GM18519 (cell line): ENCODE measurements around the gene FGD1.
"Not testable (repeated sequence)": the region's sequence is repeated elsewhere in the genome, so short reads cannot be mapped to it uniquely, and the experiment has no call there.

Source experiments
- ATAC-seq: cut with Tn5 transposase; IDR thresholded peaks from one replicate; pipeline ENCODE4 v1.9.1; 2021; ENCODE audit warnings: mild to moderate bottlenecking, moderate library complexity; ENCODE audit not compliant: unreplicated experiment, low FRiP score

The FGD1 gene

DNA sequence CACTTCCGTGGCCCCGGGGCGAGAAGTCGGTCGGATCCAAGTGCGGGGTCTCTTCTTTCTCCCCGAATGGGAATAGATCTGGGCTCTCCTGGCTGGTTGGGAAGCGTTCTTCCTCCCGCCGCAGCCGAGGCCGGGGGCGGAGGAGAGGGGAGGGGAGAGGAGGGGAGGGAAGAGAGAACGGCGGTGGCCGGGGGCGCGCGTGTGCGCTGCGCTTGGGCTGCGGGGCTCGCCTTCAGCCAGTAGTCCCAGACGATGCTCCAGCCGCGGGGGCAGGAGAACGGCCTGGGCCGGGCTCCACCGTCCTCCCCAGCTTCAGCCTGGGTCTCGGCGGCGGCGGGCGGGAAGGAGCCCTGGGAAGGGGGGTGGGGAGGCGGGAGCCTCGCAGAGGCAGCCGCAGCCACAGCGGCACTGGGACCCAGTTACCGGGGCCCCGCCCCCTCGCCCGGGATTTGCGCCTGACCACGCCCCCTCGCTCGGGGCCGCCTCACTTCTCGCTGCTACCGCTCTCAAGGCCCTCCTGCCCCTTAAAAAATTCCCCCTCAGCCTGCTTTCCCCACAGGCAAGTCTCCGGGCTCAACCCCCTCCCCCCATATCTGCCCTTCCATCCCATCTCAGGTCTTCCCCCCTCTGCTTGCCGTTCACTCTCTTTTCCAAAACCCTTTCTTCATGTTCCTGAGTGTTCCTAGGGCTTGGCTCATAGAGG is at the start of gene FGD1:
Gene FGD1 (minus strand): TSS at position 421 of the 703 bp plus-strand sequence. CDS start 802 bp downstream, outside the sequence.
- ATAC-seq: no peak

DNA sequence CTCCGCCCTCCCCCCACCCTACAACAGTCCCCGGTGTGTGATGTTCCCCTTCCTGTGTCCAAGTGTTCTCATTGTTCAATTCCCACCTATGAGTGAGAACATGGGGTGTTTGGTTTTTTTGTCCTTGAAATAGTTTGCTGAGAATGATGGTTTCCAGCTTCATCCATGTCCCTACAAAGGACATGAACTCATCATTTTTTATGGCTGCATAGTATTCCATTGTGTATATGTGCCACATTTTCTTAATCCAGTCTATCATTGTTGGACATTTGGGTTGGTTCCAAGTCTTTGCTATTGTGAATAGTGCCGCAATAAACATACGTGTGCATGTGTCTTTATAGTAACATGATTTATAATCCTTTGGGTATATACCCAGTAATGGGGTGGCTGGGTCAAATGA is 46.2 kb upstream of the FGD1 start:
- ATAC-seq: not testable (repeated sequence)

DNA sequence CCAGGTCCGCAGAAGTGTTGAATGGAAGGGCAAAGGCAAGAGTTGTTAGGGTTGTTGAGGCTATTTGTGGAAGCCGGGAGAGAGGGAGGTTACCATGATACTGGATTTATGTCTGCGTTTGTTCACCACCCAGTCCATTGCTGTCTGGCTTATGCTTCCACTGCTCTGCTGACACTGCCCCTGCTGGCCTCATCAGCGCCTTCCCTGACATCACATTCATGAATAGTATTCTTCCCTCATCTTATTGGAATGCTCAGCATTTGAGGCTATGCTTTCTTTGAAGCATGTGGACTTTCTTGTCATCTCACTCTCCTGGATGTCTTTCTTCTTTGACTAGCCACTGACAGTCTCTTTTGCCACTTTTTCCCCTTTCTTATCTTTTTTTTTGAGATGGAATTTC is 44.3 kb upstream of the FGD1 start:
- no peak for ATAC-seq

DNA sequence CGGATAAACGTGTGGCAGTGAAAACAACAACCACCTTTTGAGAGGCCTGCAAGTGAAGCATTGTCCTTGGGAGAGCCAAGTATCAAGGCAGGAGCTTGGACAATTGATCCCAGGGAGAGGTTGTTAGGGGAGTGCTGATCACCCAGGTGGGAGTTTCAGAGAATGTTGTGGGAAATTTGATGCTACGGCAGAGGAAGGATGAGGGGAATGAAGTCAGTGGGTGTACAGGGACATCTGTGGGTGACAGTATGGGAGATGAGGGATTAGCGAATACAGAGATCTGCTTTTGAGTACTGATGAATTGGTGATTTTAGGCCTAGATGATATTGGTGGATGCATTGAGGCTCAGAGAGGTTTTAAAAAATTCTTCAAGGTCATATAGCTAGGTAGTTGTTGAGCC is 38.2 kb upstream of the FGD1 start:
- no peak for ATAC-seq

DNA sequence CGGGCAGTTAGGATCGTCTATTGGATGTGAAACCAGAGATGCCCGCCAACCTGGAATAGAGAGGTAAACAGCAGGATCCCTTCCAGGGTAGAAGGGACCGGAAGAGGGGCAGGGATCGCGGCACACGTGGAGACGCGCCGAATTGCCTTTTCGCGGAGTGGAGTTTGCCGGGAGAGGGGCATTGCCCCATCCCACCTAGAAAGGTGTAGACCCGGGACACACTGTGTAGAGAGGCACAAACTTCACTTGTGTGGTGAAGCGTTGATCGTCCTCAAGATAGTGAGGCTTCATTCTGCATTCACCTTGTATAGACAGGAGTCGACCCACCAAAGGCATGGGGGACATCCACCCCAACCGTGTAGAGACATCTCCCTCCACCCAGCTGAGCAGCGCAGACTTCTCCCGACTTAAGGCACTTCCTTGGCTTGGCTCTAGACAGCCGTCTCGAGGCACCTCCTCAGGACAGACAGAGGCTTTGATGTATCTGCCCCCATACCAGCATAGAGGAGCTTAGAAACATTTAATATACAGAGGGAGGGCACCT is 34.4 kb upstream of the FGD1 start:
- ATAC-seq: peak; percentile 22

DNA sequence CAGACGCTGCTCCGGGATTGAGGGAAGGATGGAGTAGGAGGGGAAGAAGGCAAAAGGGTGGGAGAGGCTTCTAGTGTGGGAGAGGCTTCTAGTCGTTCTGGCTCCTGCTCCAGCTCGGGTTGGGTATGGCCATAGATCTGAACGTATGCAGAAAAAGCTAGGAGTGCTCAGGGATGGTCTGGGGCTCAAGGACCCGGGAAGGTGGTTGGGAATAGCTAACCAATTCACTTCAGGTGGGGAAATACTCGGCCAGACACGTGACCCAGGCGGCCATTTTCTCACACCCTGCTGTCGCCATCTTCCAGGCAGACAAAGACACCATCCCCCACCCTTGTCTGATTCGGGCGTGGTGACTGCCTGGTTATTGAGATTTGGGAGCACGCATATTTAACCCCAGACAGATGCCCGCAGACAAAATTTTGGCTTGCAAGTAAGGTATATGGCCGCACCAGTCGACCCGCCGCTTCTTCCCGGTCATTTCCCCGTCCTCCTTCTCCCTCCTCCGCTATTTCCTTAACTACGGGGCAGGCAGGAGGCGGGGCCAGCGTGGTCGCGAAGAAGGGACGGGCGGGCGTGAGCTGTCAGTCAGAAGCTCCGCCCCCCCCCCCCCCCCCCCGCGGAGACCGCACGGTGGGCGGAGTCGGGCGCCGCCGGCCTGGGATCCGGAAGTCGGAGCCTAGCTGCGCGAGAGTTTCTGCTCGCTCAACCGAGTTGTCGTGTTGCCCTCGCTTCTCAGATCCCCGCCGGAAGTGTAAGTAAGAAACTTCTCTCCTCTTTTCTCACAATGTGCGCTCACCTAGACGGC is 33.7 kb upstream of the FGD1 start, which contains the start of gene GNL3L:
Gene GNL3L (plus strand): TSS at position 668 of the 805 bp plus-strand sequence. CDS start 2,348 bp downstream, outside the sequence.
- ATAC-seq: peak; percentile 77

DNA sequence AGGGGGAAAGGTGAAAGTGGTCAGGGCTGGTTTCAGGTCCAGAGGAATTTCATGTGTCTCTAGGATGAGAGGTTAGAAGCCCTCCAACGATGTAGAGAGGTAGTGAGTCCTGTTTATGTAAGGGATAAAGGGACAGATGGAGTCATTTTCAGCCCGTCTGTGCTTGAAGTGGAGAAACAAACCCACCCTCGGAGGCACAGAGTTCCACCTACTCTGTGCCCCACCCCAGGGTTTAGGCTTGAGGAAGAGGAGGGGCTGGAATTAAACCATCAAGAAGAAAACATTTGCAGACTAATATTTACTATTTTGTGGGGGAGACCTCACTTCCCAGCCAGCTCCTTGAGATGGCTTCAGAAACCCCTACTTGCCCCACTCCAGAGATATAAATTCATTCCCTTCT is 33.1 kb upstream of the FGD1 start:
- ATAC-seq: no peak

DNA sequence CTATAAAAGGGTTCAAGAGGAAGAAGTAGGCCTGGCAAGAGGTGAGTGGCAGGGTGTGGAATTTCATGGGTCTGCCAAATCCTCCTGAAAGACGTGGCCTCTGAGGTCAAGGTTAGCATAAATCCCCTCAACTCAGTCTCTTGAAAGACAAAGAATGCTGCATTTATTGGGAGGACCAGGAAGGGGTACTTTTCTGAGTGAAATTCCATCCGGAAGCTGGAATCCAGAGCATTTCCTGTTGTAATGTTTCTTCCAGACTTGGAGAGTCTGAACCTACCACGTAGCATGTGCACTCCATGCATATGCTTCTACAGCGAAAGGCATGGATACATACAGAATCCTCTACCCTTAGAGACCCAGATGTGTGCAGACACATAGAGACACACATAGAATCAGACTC is 13.4 kb upstream of the FGD1 start:
- no peak for ATAC-seq

DNA sequence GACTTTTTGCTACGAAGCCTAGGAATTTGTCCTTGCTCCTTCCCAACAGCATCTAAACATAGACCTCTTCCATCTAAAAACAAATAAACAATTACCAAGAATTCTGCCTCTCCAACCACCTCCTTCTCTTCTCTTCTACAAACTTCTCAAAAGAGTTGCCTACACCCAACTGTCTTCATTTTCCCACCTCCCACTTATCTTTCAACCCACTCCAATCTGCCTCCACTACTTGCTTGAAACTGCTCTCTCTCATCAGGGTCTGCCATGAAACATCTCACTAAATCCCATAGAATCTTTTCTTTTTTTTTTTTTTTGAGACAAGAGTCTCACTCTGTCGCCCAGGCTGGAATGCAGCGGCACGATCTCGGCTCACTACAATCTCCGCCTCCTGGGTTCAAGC is 902 bp upstream of the FGD1 start:
- ATAC-seq: no peak

DNA sequence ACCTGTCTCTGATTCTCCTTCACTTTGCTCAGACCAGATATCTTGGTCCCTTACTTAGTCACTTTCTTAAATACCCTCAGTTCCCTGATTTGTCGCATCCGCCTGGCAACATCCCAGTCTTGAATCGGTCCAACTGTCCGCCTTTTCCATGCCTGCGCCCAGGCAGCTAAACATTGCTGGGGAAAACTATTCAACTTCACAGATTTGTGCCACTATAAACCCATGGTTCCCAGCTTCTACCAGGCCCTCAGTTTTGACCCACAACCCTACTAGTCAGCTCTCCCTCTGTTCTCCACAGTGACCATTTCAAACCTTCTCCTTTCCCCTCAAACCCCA is 451 bp upstream of the FGD1 start:
- no peak for ATAC-seq

DNA sequence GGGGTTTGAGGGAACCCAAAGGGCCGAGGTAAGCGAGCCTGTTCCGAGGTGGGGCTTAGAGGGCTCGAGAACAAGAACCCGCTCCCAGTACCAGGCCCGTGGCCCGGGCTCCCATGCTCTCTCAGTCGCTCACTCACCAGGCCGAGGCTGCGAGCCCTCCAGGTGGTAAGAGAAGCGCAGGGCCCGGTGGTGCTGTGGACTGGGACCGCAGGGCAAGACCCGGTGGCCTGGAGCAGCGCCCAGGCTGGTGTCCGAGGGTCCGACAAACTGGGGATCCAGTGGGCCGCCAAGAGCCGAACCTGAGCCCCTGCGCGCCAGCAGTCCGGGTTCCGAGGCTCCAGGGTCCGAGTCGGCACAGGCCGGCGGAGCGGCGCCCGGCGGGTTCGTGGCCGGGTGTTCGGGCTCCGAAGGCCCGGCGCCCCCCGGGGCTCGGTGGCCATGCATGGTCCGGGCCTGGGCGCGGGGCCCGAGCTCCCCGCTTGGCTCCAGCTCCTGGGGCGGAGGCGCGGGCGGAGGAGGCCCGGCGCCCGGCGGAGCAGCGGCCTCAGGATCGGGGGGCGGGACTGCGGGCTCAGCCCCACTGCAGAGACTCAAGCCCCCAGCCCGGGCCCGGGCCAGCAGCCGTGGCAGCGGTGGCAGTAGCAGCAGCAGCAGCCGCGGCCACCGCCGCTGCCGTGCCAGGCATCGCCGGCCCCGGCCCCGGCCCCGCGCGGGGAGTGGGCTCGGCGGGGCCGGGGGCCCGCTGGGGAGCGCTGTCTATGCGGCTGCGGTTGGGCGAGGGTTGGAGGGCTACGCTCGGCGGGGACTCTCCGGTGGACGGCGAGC is 833 bp downstream of the FGD1 start:
- ATAC-seq: no peak

DNA sequence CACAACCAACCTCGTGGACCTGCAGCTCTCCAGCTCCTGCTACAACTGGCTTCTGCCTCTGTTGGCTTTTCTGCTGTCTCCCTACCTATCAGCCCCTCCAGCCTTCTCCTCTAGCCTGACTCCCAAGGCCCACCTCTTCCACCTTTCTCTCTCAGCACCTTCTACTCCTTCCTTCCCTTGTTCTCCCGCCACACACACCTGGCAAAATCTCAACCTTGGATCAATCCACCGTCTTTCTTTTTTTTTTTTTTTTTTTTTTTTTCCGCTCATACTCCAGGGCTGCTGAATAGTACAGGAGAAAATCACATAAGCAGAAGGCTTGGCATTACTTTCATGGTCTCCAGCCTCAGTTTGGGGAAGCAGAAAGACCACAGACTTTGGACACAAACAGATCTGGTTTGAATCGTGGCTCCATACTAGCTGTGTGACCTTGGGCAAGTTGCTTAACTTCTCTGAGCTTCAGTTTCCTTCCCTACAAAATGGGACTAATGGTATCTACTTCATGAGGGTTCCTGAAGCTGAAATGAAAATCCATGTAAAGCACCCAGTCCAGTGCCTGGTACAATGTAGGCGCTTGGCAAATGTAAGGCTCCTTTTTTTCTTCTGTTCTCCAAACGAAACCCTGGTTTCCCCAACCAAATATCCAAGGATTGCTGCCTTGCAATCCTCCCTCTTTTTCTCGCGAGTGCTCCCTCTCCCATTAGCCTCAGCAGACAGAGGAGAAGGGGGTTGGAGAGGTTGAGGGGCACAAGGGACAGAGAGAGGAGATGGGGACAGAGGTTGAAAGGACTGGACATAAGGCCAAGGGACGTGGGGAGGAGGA is 1.7 kb downstream of the FGD1 start:
- ATAC-seq: no peak

DNA sequence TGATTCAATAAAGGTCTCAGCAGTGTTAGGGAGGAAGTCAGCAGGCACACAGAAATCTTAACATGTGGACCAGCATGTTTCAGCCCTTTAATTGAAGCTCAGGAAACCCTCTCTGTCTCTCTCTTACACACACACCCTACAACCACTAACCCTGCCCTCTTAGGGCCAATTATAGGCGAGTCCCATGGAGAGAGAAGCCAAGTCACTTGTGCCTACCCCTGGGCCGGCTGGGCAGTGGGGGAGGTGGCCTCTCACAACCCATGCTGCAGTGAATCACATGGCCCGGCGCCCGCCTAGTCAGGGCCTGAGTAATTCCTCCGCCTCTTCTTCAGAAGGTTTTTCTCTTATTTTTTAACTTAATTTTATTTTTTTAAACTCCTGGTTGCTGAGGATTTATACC is 3.7 kb downstream of the FGD1 start:
- ATAC-seq: no peak

DNA sequence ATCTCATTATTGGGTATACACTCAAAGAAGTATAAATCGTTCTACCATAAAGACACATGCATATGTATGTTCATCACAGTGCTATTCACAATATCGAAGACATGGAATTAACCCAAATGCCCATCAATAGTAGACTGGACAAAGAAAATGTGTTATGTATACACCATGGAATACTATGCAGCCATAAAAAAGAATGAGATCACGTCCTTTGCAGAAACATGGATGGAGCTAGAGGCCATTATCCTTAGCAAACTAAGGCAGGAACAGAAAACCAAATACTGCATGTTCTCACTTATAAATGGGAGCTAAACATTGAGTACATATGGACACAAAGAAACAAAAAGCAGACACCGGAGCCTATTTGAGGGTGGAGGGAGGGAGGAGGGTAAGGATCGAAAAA is 6.2 kb downstream of the FGD1 start:
- not testable (repeated sequence) for ATAC-seq

DNA sequence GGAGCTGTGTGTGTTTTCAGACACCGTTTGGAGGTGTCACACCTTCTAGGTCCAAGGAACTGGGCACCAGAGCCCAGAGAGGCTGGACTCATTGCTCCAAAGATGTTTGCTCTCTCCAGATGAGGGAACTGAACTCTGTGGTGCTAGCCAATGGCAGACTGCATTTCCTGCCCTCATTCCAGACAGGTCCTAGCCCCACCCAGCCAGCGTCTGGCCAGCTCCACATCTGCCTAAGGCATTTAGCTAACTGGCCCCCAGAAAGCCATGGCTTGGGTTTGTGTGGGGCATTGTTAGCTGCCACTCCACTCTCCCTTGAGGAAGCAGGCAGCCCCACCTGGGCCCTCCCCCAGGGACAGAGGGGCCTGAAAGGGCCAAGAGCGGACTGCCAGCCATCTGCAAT is 11.4 kb downstream of the FGD1 start:
- ATAC-seq: no peak

DNA sequence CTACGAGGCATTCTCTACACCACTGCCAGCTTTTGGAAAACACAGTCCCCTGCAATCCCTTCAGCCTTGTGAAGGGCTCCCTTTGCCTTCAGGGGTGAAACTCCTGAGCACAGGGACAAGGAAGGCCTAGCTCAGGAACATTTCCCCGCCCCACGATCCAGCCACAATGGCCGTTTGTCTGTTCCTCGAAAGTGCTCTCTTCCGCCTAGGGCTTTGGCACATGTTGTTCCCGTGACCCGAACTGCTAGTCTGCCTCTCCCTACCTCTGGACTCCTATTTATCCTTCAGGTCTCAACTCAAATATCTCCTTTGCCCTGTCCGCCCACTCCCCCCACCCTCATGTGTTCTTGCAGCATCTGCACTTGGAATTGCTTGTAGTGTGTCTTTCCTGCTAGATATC is 12.1 kb downstream of the FGD1 start:
- no peak for ATAC-seq

DNA sequence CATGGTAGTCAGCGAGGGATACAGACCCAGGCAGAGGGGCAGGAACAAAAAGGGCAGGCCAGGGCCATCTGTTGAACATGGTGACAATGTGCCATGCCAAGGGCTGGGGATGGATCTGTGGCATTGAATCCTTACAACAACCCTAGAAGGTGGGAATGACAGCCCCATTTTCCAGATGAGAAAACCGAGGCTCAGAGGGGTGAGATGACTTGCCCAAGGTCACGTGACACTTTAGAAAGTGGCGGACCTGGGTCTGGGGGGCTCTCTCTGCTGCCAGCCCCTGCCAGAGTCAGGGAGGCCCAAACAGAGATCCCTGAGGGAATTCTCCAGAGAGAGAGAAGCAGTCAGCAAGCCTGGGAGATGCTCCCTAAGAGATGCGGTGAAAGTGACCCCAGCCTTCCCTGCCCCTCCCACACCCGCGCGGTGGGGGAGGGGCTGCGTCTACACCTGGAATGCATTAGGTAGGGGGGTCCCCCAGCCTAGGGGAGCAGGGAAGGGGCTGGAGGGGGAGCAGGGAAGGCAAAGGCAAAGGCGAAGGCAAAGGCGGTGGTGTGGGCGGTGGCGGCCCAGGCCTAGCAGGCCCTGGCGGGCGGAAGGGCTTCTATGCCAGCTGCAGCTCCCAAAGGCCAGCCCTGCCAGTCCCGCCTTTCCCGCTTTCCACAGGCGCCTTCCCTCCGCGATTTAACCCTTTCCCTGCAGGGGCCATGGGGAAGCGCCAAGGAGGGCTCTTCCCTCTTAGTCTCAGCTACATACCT is 13.0 kb downstream of the FGD1 start:
- no peak for ATAC-seq

DNA sequence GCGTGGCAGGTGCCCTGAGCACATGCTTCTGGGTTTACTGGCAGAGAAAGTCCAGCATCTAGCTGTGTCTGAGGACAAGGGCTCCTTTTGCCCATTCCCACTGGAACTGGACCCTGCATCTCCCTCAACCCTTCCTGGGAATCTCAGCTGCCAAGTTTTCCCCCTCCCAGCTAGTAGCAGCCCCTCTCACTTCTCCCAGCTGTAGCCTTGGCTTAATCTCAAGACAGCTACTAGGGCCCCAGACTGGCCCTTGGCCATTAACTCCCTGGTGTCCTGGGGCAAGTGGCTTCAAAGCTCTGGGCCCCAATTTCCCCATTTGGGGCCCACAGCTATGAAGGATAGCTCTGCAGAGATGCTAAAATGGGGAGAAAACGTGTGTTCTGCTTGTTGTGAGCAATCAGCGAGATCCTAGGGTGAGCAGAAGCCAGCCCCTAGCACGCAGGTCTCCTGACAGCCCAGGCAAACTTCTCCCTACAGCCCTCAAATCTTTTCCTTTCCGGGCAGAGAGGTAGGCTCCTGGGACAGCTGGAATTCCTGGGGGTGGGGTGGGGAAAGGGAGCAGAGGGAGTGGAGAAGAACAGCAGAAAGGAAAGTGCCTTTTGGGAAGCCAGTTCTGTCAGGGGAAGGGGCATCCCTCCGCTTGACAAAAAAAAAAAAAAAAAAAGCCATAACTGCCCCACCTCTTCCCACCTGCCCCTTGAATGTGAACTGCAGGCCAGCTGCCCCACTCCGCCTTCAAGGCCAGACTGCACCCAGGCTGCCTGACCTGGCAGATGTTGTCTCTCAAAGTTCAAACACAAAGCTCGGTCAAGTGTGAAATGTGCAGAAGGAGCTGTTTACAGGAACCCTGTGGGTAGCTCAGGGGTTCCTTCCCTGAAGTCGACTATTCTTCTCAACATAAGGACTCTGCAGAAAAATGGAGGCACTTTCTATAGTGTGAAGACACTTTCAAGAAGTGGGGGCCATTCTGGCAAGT is 16.6 kb downstream of the FGD1 start:
- no peak for ATAC-seq
